Measurements from ENCODE around the gene ZBTB20. TPM values are rescaled to one million over a fixed set of nuclear protein-coding genes. Genes with fewer than 3 reads are reported as not detected.

Gene ZBTB20
- total and polyA plus RNA-seq, 10 of the 15 experiments (the other 5 are each of a cell fraction or from before 2014, with no cell fraction given) = 0.20 to 5.5 (median 2.2) TPM

DNA sequence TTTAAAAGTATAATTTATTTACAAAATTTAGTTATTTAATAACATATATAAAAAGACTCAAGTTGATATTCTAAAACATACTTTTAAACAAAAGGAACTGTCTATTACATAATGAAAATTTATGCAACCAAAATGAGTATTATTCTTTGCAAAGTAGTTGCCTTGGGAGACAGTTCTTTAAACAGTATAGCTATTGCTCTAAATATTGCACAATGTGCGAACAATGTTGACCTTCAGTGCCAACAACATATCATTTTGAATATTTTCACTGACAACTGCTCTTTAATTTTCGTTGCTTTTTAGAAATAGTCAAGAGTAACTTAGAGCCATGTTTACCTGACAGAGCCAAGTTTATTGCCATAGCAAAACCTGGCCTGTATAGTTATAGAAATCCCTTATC is 124.9 kb downstream of the ZBTB20 start:
- H3K79me2 ChIP-seq (ENCODE audit: control insufficient read depth, insufficient read depth, low read length) = no peaks in the 10 kb centered on the region
- ChIA-PET CTCF (no interaction called here), SMC1A (ENCODE audit: uncharacterized antibody, unreplicated experiment) (no interaction called here), POLR2A (no interaction called here), RAD21 (ENCODE audit: unreplicated experiment) (no interaction called here)
- no peak overlapping the region for H3K4me2 ChIP-seq (ENCODE audit: control insufficient read depth, insufficient read depth)
- H4K20me1 ChIP-seq (ENCODE audit: control insufficient read depth, insufficient read depth) = no peaks in the 10 kb centered on the region
- H3K9ac ChIP-seq (ENCODE audit: control insufficient read depth, insufficient read depth, low read length) = no peak overlapping the region
- ATAC-seq = no peak
- H3K27ac ChIP-seq (ENCODE audit: control insufficient read depth, insufficient read depth) = no peak overlapping the region
- H3K36me3 ChIP-seq (ENCODE audit: control insufficient read depth in 2 of 2, insufficient read depth in 2 of 2, low read length in 1 of 2) = no peaks in the 10 kb centered on the region
- no peaks in the 10 kb centered on the region for H3K9me3 ChIP-seq (replicated peaks; ENCODE audit: control insufficient read depth, insufficient read depth, low read length)
- no peak overlapping the region for H2AFZ ChIP-seq (ENCODE audit: control insufficient read depth, low read depth, low read length)
- H3K27me3 ChIP-seq (replicated peaks in 1 of 2; ENCODE audit: control insufficient read depth in 2 of 2, insufficient read depth in 2 of 2, low read length in 1 of 2) = no peaks in the 10 kb centered on the region
- in situ Hi-C loops (cut with MboI) = no loop called here
- no peak for TF ChIP-seq CHD4 (IDR thresholded peaks at IDR 0.05)
- TF ChIP-seq MEF2A (IDR thresholded peaks at IDR 0.05; ENCODE audit: insufficient read depth, low read depth, low read length) = no peak
- no peak for TF ChIP-seq ZZZ3 (IDR thresholded peaks at IDR 0.05; ENCODE audit: control insufficient read depth, insufficient read length, low read depth)
- no peak for TF ChIP-seq PKNOX1 (IDR thresholded peaks at IDR 0.05)
- no peak for TF ChIP-seq SP1 (IDR thresholded peaks at IDR 0.05; ENCODE audit: low read depth, low read length)
- no TSS peak for BruUV-seq (replicated peaks)
- FAIRE-seq = no peak
- peaks cover 6% of the 10 kb centered on the region for H3K4me1 ChIP-seq (ENCODE audit: control insufficient read depth, insufficient read depth, low read length)
- 100% methylated on average over 2 of the region's 2 CpGs for WGBS (ENCODE audit: insufficient coverage, insufficient replicate concordance, low lambda C conversion rate, missing lambda C conversion rate)
- H3K4me3 ChIP-seq = no peak overlapping the region
- intact Hi-C loops (cut with micrococcal nuclease; ENCODE audit: unreplicated experiment) = no loop called here
- no peak for DNase-seq (ENCODE audit: low read depth, low spot score)

GRCh38 chr3:115021061-115021460 is 126.0 kb downstream of the ZBTB20 start:
- ATAC-seq (no peak), FAIRE-seq (no peak), DNase-seq (ENCODE audit: low read depth, low spot score) (no peak)
- POLR2A ChIA-PET = no interaction called here
- Histone ChIP-seq H3K27ac (ENCODE audit: control insufficient read depth, insufficient read depth) (no peak overlapping the region), H3K9me3 (replicated peaks; ENCODE audit: control insufficient read depth, insufficient read depth, low read length) (no peaks in the 10 kb centered on the region), H3K4me3 (no peak overlapping the region), H4K20me1 (ENCODE audit: control insufficient read depth, insufficient read depth) (no peaks in the 10 kb centered on the region), H3K36me3 (ENCODE audit: control insufficient read depth in 2 of 2, insufficient read depth in 2 of 2, low read length in 1 of 2) (no peaks in the 10 kb centered on the region), H3K79me2 (ENCODE audit: control insufficient read depth, insufficient read depth, low read length) (no peaks in the 10 kb centered on the region), H3K27me3 (replicated peaks in 1 of 2; ENCODE audit: control insufficient read depth in 2 of 2, insufficient read depth in 2 of 2, low read length in 1 of 2) (no peaks in the 10 kb centered on the region), H3K4me2 (ENCODE audit: control insufficient read depth, insufficient read depth) (no peak overlapping the region), H2AFZ (ENCODE audit: control insufficient read depth, low read depth, low read length) (no peak overlapping the region), H3K4me1 (ENCODE audit: control insufficient read depth, insufficient read depth, low read length) (peaks cover 6% of the 10 kb centered on the region), H3K9ac (ENCODE audit: control insufficient read depth, insufficient read depth, low read length) (no peak overlapping the region)
- intact Hi-C loops (cut with micrococcal nuclease; ENCODE audit: unreplicated experiment) (no loop called here), in situ Hi-C loops (cut with MboI) (no loop called here)
- BruUV-seq (replicated peaks) = no TSS peak
- SMC1A ChIA-PET (ENCODE audit: uncharacterized antibody, unreplicated experiment) = interaction anchor here (1.0 kb wide), 1 partner anchor 17 kb away, joined by 3 read pairs; no protein-coding TSS in a partner anchor
- RAD21 ChIA-PET (ENCODE audit: unreplicated experiment) = no interaction called here
- WGBS (ENCODE audit: insufficient coverage, insufficient replicate concordance, low lambda C conversion rate, missing lambda C conversion rate) = 91% methylated on average over 2 of the region's 2 CpGs
- CTCF ChIA-PET = interaction anchor here (0.8 kb wide), 1 partner anchor 19 kb away, joined by 3 read pairs; no protein-coding TSS in a partner anchor
- TF ChIP-seq POLR2AphosphoS2 (IDR thresholded peaks at IDR 0.05; ENCODE audit: low read depth, low read length) (no peak), HDGF (IDR thresholded peaks at IDR 0.05) (no peak), FOXM1 (IDR thresholded peaks at IDR 0.05; ENCODE audit: low read depth, low read length) (no peak), ZNF592 (IDR thresholded peaks at IDR 0.05) (no peak), PAX8 (IDR thresholded peaks at IDR 0.05) (no peak), MEF2A (IDR thresholded peaks at IDR 0.05; ENCODE audit: insufficient read depth, low read depth, low read length) (no peak), POLR2AphosphoS5 (IDR thresholded peaks at IDR 0.05; ENCODE audit: low read length) (no peak)
- TF ChIP-seq, protein P1, sequence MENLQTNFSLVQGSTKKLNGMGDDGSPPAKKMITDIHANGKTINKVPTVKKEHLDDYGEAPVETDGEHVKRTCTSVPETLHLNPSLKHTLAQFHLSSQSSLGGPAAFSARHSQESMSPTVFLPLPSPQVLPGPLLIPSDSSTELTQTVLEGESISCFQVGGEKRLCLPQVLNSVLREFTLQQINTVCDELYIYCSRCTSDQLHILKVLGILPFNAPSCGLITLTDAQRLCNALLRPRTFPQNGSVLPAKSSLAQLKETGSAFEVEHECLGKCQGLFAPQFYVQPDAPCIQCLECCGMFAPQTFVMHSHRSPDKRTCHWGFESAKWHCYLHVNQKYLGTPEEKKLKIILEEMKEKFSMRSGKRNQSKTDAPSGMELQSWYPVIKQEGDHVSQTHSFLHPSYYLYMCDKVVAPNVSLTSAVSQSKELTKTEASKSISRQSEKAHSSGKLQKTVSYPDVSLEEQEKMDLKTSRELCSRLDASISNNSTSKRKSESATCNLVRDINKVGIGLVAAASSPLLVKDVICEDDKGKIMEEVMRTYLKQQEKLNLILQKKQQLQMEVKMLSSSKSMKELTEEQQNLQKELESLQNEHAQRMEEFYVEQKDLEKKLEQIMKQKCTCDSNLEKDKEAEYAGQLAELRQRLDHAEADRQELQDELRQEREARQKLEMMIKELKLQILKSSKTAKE (IDR thresholded peaks at IDR 0.05; ENCODE audit: low read depth, poor library complexity, severe bottlenecking) = no peak
